ENCODE results near the gene POTEB3.
"Not testable (repeated sequence)": the region's sequence is repeated elsewhere in the genome, so short reads cannot be mapped to it uniquely, and the experiment has no call there.

Gene POTEB3

DNA sequence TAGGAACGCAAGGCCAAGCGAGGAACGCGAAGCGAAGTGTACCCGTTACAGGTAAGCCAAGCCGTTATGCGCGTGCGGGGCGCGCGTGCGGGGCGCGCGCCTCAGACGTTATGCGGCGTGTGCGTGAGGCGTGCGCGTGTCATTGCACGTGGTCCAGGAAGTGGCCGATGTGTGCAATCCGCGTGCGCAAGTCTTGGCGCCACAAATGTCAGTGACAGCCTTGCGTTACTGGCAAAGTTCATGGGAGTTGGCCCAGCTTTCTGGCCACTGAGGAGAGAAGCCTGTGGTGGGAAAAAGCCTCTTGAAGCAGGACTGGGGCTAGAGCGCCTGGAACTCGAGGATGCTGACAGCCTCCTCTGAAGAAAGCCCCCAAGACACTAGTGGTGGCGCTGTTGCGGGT is at the start of gene POTEB3:
Gene POTEB3, minus strand, starts transcription at position 101 of the 400 bp plus-strand sequence. CDS start 488 bp downstream, outside the sequence.
- not testable (repeated sequence) for DNase-seq (ENCODE audit: low spot score)

DNA sequence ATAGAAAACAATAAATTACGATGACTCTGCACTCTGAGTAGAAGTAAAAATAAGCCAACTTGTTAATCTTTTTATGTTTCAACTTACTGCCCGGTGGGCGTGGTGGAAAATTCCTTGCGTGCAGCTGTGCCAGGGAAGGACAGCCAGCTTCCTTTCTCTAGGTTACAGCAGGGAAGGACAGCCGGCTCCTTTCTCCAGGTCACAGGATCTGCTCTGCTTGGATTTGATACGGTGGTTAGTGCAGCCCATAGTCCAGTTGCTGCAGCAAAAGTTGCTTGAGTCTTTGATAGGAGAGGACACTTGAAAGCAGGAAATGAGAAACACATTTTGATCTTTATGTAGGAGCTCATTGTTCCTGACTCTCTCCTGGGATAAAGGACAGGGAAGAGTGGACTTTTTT is 13.4 kb upstream of the POTEB3 start:
- DNase-seq (ENCODE audit: low spot score) = not testable (repeated sequence)

DNA sequence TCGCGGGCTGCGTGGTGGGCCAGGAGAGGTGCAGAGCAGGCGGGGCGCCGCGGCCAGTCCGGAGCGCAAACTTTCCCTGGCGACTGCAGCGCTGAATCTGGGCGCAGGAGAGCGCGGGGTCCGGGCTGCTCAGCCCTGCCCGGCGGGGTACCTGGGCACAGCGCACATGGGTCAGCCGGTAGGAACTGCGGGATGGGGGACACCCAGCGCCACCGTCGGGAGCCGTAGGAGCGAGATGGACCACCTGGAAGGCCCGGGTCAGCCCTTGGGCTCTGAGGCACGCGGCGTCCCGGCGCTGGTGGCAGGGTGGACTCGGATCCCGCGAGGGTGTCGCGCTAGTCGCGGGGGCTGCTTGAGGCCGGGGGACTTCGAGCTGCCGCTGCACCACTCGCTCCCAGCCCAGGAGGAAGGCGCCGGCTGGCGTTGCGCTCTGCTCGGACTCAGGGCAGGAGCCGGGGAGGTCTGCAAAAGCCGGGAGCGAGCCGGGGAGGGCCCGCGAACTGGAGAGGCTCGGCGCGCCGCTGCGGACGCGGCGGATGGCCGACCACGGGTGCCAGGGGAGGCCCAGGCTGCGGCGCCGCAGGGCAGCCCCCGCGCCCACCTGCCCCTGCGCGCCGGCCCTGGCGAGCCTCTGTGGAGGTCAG is 11.7 kb upstream of the POTEB3 start:
- not testable (repeated sequence) for DNase-seq (ENCODE audit: low spot score)

DNA sequence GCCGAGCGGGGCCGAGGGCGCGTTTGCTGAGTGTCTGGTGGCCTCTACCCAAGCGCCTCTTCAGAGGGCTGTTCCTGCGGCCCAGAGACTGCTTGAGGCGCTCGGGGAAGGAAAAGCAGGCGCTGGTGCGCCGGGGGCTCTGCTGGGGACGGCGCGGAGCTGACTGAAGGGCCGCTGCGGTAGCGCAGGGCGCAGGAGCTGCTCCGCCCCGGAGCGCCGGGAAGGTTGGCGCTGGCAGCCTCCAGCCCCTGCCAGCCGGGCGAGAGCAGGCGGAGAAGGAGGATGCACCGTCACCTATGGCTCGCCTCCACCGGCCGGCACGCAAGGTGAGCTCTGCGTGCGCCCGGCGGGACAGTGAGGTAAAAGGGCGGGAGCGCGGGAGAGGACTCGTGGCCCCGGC is 11.2 kb upstream of the POTEB3 start:
- not testable (repeated sequence) for DNase-seq (ENCODE audit: low spot score)

DNA sequence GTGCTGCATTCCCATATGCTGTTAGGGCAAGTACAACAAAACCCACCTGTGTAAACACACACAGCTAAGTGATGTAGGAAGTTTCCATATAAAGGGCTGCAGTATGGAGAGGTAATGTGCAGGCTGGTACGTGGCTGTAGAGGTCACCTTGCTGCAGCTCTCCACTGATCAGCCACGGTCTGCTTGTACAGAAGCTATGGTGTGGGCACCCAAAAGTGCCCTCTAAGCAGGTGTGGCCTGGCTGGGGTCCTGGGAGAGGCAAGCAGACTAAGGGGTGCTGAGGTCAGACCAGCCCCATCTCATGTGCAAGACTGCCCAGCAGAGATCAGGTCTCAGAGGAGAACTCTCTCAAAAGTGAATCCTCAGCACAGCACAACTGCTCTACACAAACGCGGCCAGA is 32.9 kb downstream of the POTEB3 start:
- not testable (repeated sequence) for DNase-seq (ENCODE audit: low spot score)

DNA sequence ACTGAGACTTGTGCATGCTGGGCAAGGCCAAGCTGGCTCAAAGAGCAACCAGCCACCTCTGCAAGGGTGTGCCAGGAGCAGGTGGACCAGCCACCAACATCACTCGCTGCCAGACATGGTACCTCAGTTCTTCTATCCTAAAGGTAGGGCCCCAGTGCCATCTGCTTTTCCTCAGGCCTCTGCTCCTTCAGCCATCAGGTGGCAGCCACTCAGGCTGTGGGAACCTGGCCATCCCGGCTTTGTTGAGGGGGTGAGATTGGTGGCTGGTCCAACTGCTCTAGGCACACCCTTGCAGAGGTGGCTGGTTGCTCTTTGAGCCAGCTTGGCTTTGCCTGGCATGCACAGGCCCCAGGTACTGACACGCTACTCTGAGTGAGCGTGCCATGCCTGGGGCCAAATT is 38.8 kb downstream of the POTEB3 start:
- not testable (repeated sequence) for DNase-seq (ENCODE audit: low spot score)

DNA sequence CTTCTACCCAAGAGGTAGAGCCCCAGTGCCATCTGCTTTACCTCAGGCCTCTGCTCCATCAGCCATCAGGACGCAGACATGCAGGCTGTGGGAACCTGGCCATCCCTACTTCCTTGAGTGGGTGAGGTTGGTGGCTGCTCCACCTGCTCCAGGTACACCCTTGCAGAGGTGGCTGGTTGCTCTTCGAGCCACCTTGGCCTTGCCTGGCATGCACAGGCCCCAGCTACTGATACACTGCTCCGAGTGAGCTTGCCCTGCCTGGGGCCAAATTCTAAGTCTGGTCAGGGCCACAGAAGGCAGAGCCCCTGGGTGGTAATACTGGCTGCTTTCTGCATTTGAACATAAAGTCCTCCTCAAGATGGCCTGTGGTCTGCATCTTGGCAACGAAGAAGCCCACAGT is 41.2 kb downstream of the POTEB3 start:
- not testable (repeated sequence) for DNase-seq (ENCODE audit: low spot score)

DNA sequence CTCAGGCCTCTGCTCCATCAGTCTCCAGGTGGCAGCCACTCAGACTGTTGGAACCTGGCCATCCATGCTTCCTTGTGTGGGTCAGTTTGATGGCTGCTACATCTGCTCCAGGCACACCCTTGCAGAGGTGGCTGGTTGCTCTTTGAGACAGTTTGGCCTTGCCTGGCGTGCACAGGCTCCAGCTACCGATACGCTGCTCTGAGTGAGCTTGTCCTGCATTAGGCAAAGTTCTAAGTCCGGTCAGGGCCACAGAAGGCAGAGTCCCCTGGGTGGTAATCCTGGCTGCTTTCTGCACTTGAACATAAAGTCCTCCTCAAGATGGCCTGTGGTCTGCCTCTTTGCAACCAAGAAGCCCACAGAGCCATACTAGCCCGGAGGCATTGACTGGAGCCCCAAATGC is 41.8 kb downstream of the POTEB3 start:
- DNase-seq (ENCODE audit: low spot score) = not testable (repeated sequence)

DNA sequence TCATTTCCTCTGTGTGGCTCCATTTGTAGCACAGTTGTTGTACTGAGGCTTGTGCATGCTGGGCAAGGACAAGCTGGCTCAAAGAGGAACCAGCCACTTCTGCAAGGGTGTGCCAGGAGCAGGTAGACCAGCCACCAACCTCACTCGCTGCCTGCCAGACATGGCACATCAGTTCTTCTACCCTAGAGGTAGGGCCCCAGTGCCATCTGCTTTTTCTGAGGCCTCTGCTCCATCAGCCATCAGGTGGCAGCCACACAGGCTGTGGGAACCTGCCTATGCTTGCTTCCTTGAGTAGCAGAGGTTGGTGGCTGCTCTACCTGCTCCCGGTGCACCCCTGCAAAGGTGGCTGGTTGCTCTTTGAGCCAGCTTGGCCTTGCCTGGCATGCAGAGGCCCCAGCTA is 42.6 kb downstream of the POTEB3 start:
- not testable (repeated sequence) for DNase-seq (ENCODE audit: low spot score)

DNA sequence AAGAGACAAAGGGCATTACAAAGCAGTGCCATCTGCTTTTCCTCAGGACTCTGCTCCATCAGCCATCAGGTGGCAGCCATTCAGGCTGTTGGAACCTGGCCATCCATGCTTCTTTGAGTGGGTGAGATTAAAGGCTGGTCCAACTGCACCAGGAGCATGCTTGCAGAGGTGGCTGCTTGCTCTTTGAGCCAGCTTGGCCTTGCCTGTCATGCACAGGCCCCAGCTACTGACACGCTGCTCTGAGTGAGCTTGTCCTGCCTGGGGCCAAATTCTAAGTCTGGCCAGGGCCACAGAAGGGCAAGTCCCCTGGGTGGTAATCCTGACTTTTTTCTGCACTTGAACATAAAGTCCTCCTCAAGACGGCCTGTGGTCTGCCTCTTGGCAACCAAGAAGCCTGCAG is 43.1 kb downstream of the POTEB3 start:
- not testable (repeated sequence) for DNase-seq (ENCODE audit: low spot score)

DNA sequence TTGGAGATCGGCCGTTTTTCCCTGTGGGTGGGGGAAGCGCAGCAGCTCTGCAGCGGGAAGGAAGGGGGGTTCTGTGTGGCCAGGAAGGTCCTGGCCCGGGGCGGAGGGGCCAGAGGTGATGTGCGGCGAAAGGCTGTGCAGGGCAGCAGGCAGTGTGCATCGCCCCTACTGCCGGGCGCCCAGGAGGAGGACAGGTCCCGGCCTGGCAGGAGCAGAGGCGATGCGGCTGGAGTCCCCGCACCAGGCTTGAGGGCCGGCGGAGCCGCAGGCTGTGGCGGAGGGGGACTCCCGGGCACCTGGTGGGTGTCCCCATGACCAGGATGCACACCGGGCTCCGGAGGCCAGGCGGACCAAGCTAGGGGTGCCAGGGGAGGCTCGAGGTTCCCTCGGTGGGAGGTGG is 54.3 kb downstream of the POTEB3 start:
- not testable (repeated sequence) for DNase-seq (ENCODE audit: low spot score)

DNA sequence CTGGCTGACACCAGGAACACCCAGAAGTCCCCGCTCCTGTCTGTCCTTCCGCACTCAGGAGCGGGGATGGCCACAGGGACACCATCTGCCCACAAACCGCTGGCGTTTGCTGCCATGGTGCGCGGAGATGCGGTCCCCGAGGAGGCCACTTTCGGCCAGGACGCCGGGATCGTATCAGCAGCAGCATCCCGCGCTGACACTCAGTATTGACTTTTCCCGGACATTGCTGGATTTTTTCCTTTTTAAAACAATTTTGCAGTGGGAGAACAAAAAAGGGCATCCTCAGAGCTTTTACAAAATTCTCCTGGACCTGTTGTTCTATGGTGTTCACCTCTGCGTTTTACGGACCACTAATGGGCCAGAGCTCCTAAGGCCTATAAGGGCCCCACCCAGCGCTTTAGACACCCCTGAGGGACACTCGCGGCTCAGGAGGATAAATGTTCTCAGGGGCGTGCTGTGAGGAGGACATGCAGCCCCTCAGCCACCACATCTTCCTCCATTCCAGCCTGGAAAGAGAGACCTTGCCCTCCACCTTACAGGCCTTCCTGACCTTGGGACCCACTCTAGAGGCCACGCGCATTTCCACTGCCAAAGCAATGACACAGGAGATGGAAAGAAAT is 56.3 kb downstream of the POTEB3 start:
- not testable (repeated sequence) for DNase-seq (ENCODE audit: low spot score)

DNA sequence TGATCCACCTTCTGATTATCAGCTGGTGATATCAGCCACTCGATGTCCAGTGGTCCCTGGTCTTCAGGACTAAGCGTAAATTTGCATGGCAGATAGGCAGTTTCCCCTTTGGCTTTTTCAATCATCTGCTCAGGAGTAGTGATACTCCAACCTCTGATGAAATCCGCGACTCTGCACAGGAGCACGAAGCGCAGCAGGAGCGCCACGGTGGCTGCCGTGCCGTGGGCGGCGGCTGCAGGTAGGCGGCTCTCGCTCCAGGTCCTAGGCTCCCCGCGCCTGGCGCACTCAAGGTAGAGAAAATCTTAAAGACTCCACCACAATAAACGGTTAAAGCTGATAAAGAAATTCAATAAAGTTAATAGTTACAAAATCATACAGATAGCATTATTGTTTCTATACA is 66.6 kb downstream of the POTEB3 start:
- not testable (repeated sequence) for DNase-seq (ENCODE audit: low spot score)

DNA sequence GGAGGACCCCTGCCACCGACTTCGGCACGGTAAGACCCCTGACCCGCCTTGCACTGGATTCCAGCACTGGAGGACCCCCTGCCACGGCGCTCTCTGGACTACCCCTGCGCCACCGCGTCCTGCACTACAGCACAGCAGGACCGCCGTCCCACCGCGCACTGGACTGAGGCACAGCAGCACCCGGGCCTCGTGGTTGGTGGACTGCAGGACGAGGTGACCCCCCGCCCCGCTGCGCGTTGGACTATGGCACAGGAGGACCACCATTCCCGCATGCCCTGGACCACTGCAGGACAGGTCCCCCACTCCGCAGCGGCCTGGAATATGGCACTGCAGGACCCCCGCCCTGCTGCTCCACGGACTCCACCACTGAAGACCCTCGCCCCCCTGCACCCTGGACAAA is 71.1 kb downstream of the POTEB3 start:
- not testable (repeated sequence) for DNase-seq (ENCODE audit: low spot score)

DNA sequence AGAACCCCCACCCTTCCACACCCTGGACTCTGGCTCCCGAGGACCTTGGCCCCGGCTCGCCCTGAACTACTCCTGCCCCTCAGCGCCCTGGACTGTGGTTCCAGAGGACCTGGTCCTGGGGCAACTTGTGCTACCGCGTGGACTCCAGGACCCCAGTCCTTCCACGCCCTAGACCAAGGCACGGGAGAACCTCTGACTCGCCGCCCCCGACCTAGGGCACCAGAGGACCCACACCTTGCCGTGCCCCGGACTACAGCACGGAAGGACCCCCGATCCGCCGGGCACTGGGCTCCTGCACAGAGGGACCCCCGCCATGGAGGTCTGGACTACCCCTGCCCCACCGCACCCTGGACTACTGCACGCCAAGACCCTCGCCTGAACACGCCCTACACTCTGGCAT is 71.7 kb downstream of the POTEB3 start:
- not testable (repeated sequence) for DNase-seq (ENCODE audit: low spot score)
